Trophoblast cell (in vitro differentiated cells and primary cell): ENCODE measurements around the gene TTC39C.

Experiments
- DNase-seq, 2 donors: peaks; one replicate each; pipeline ENCODE4 v3.0.0-alpha.2; 2016
- H2AFZ ChIP-seq: 2 replicates; pipeline ENCODE4 v1.6.1; 2013; ENCODE audit warnings: low read length, moderate library complexity, mild to moderate bottlenecking; ENCODE audit not compliant: insufficient read depth, poor library complexity
- H2AK5ac ChIP-seq: 2 replicates; pipeline ENCODE4 v1.6.1; 2013; ENCODE audit warnings: mild to moderate bottlenecking, low read length
- H2BK120ac ChIP-seq: 2 replicates; pipeline ENCODE4 v1.6.1; 2013; ENCODE audit warnings: low read length, mild to moderate bottlenecking, moderate library complexity; ENCODE audit not compliant: insufficient read depth, poor library complexity
- H2BK12ac ChIP-seq: 2 replicates; pipeline ENCODE4 v1.6.1; 2013; ENCODE audit warnings: mild to moderate bottlenecking, low read length, moderate library complexity
- H2BK5ac ChIP-seq: 2 replicates; pipeline ENCODE4 v1.6.1; 2013; ENCODE audit warnings: low read length, low read depth, moderate library complexity, mild to moderate bottlenecking; ENCODE audit not compliant: poor library complexity
- H3K14ac ChIP-seq: 2 replicates; pipeline ENCODE4 v1.6.1; 2013; ENCODE audit warnings: mild to moderate bottlenecking, low read length
- H3K18ac ChIP-seq: 2 replicates; pipeline ENCODE4 v1.6.1; 2013; ENCODE audit warnings: mild to moderate bottlenecking, low read length
- H3K23ac ChIP-seq: 2 replicates; pipeline ENCODE4 v1.6.1; 2013; ENCODE audit warnings: low read length
- H3K27ac ChIP-seq: 2 replicates; pipeline ENCODE4 v1.5.1; 2013; ENCODE audit warnings: low read depth, mild to moderate bottlenecking, inconsistent platforms, low read length, moderate library complexity
- H3K27me3 ChIP-seq: 2 replicates; pipeline ENCODE4 v1.6.1; 2013; ENCODE audit warnings: inconsistent platforms, mild to moderate bottlenecking, low read length, moderate library complexity; ENCODE audit not compliant: insufficient read depth
- H3K36me3 ChIP-seq, 2 experiments: 1 replicate in 1 of 2; 2 replicates in 1 of 2; pipeline ENCODE4 v1.6.1; 2013; ENCODE audit warnings: low read length in 2 of 2, mild to moderate bottlenecking in 2 of 2, moderate library complexity in 1 of 2; ENCODE audit not compliant: insufficient read depth in 2 of 2, control insufficient read depth in 1 of 2
- H3K4ac ChIP-seq: 2 replicates; pipeline ENCODE4 v1.6.1; 2013; ENCODE audit warnings: low read depth, mild to moderate bottlenecking, low read length, moderate library complexity
- H3K4me1 ChIP-seq, 2 experiments: 1 replicate in 1 of 2; 2 replicates in 1 of 2; pipeline ENCODE4 v1.6.1; 2013; ENCODE audit warnings: low read length in 2 of 2, mild to moderate bottlenecking in 2 of 2, moderate library complexity in 1 of 2; ENCODE audit not compliant: insufficient read depth in 2 of 2, control insufficient read depth in 1 of 2
- H3K4me2 ChIP-seq: 2 replicates; pipeline ENCODE4 v1.6.1; 2013; ENCODE audit warnings: inconsistent platforms, mild to moderate bottlenecking, low read length, moderate library complexity
- H3K4me3 ChIP-seq: 2 replicates; pipeline ENCODE4 v1.5.1; 2013; ENCODE audit warnings: mild to moderate bottlenecking, low read depth, low read length, inconsistent platforms
- H3K79me1 ChIP-seq: one replicate; pipeline ENCODE4 v1.6.1; 2013; ENCODE audit warnings: low read length
- H3K79me2 ChIP-seq: 2 replicates; pipeline ENCODE4 v1.6.1; 2013; ENCODE audit warnings: low read length, mild to moderate bottlenecking; ENCODE audit not compliant: control insufficient read depth, insufficient read depth, poor library complexity
- H3K9ac ChIP-seq: 2 replicates; pipeline ENCODE4 v1.6.1; 2013; ENCODE audit warnings: mild to moderate bottlenecking, low read length
- H3K9me3 ChIP-seq: 2 replicates; pipeline ENCODE4 v1.6.1; 2013; ENCODE audit warnings: low read depth, mild to moderate bottlenecking, control low read depth, inconsistent platforms, low read length; ENCODE audit not compliant: insufficient read depth
- H4K12ac ChIP-seq: 2 replicates; pipeline ENCODE4 v1.6.1; 2013; ENCODE audit warnings: low read depth, mild to moderate bottlenecking, low read length, moderate library complexity
- H4K8ac ChIP-seq: 2 replicates; pipeline ENCODE4 v1.6.1; 2013; ENCODE audit warnings: low read depth, mild to moderate bottlenecking, low read length, moderate library complexity
- H4K91ac ChIP-seq: one replicate; pipeline ENCODE4 v1.6.1; 2013; ENCODE audit warnings: low read depth, mild to moderate bottlenecking, low read length, moderate library complexity
- WGBS: extraction: QIAGEN DNeasy Blood & Tissue Kit; methylation state at CpG from one replicate; pipeline ENCODE4 v1.1.7; 2013; ENCODE audit warnings: missing lambda C conversion rate; ENCODE audit not compliant: insufficient read length, insufficient coverage; ENCODE audit errors: extremely low coverage; 5-methylcytosine and 5-hydroxymethylcytosine counted together

Gene TTC39C

DNA sequence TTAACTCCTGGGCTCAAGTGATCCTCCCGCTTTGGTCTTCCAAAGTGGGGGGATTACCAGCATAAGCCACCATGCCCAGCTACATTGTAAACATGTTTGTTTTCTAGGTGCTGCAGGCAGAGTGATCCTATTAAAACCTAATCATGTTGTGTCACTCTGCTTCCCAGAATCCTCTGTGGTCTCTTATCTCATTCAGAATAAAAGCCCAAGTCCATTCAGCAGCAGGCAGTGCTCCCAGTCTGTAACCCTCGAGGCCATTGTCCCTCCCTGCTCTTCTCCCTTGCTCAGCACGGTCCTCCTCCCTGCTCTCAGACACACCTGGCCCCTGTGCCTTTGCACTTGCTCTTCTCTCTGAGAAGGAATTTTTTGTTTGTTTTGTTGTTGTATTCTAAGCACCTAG lies 113.2 kb downstream of the TTC39C start:
- Histone ChIP-seq H3K14ac (no peak overlapping the region), H2BK12ac (no peak overlapping the region), H4K8ac (no peak overlapping the region), H3K18ac (no peak overlapping the region), H4K91ac (no peak overlapping the region), H3K23ac (no peak overlapping the region), H2BK5ac (no peak overlapping the region), H3K4ac (no peak overlapping the region), H3K9me3 (no peaks in the 10 kb centered on the region), H3K27ac (no peak overlapping the region), H3K79me1 (no peaks in the 10 kb centered on the region), H2BK120ac (no peak overlapping the region), H3K36me3 (no peaks in the 10 kb centered on the region), H2AFZ (no peak overlapping the region), H3K27me3 (no peaks in the 10 kb centered on the region), H4K12ac (no peak overlapping the region), H3K4me1 (no peaks in the 10 kb centered on the region), H3K79me2 (no peaks in the 10 kb centered on the region), H2AK5ac (no peak overlapping the region), H3K9ac (no peak overlapping the region), H3K4me2 (no peak overlapping the region), H3K4me3 (no peak overlapping the region)
- no CpG with 5 or more reads among the region's 3 CpGs for WGBS
- DNase-seq: no peak

DNA sequence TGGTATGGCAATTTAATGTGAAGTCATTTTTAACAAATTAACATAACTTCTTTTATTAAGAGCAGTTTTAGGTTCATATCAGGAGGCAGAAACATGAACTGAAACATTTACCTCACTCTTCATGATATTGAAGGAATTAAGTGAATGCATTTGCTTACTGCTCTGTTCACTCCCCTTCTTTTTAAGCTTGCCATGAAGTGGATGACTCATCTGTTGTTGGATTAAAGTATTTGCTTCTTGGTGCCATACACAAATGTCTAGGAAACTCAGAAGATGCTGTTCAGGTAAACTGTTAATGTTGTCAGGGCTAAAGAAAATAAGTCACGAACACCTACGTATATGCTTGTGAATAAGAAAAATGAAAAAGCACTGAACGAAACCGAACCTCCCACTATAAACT lies 114.1 kb downstream of the TTC39C start:
- Histone ChIP-seq H3K27me3 (no peaks in the 10 kb centered on the region), H3K4me2 (no peak overlapping the region), H3K36me3 (no peaks in the 10 kb centered on the region), H2BK120ac (no peak overlapping the region), H3K14ac (no peak overlapping the region), H3K79me2 (no peaks in the 10 kb centered on the region), H3K79me1 (no peaks in the 10 kb centered on the region), H2BK12ac (no peak overlapping the region), H3K23ac (no peak overlapping the region), H3K9ac (no peak overlapping the region), H3K4me1 (no peaks in the 10 kb centered on the region), H4K8ac (no peak overlapping the region), H3K4me3 (no peak overlapping the region), H4K12ac (no peak overlapping the region), H2BK5ac (no peak overlapping the region), H3K18ac (no peak overlapping the region), H2AK5ac (no peak overlapping the region), H3K27ac (no peak overlapping the region), H2AFZ (no peak overlapping the region), H3K4ac (no peak overlapping the region), H4K91ac (no peak overlapping the region), H3K9me3 (no peaks in the 10 kb centered on the region)
- no CpG with 5 or more reads among the region's 4 CpGs for WGBS
- DNase-seq: no peak

DNA sequence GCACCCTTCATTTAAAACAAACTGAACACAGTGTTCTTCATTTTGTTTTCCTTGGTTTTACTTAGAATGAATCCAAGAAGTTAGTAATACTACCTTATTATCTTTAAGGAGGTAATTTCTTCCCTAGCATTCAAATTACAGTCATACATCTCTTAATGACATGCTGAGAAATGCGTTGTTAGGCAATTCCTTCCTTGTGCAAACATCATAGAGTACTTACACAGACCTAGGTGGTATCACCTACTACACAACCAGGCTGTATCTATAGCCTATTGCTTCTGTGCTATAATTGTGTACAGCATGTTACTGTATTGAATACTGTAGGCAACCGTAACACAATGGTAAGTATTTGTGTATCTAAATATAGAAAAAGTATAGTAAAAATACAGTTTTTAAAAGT lies 115.9 kb downstream of the TTC39C start:
- H4K12ac ChIP-seq: no peak overlapping the region
- no CpG with 5 or more reads among the region's 2 CpGs for whole genome bisulfite sequencing
- no peak overlapping the region for H2AFZ ChIP-seq
- H3K9ac ChIP-seq: no peak overlapping the region
- DNase-seq: no peak
- H2BK12ac ChIP-seq: no peak overlapping the region
- no peaks in the 10 kb centered on the region for H3K4me1 ChIP-seq
- no peak overlapping the region for H2BK120ac ChIP-seq
- H3K27ac ChIP-seq: no peak overlapping the region
- H3K23ac ChIP-seq: no peak overlapping the region
- no peaks in the 10 kb centered on the region for H3K27me3 ChIP-seq
- H3K4ac ChIP-seq: no peak overlapping the region
- no peak overlapping the region for H4K8ac ChIP-seq
- no peak overlapping the region for H3K4me3 ChIP-seq
- H3K9me3 ChIP-seq: no peaks in the 10 kb centered on the region
- no peak overlapping the region for H3K18ac ChIP-seq
- H3K79me1 ChIP-seq: no peaks in the 10 kb centered on the region
- no peak overlapping the region for H2AK5ac ChIP-seq
- H3K4me2 ChIP-seq: no peak overlapping the region
- H3K79me2 ChIP-seq: no peaks in the 10 kb centered on the region
- no peak overlapping the region for H2BK5ac ChIP-seq
- no peak overlapping the region for H4K91ac ChIP-seq
- H3K36me3 ChIP-seq: no peaks in the 10 kb centered on the region
- no peak overlapping the region for H3K14ac ChIP-seq

DNA sequence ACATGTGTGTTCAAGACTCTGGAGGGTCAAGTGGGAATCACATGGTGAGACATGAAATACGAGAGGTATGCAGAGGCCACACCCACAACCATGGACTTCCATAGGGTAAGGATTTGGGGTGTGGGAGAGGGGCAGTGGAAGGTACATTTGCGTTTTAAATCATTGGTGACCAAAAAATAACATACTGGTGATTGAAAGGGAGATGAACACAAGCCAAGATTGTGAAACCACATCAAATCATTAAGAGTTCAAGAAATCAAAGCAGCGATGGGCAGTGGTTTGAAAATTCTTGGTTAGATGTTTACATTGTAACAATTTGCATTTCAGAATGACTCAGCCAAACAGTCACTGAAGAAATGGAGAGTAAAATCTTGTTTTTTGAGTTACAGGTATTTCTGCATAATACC lies 122.4 kb downstream of the TTC39C start:
- no peak overlapping the region for H3K9ac ChIP-seq
- no peak overlapping the region for H2BK12ac ChIP-seq
- no peak overlapping the region for H2BK5ac ChIP-seq
- peak in 1 of 2 donors; percentile 31 for DNase-seq
- H4K12ac ChIP-seq: no peak overlapping the region
- no peak overlapping the region for H2BK120ac ChIP-seq
- no peak overlapping the region for H4K8ac ChIP-seq
- H3K79me2 ChIP-seq: no peaks in the 10 kb centered on the region
- H3K27me3 ChIP-seq: no peaks in the 10 kb centered on the region
- no peaks in the 10 kb centered on the region for H3K36me3 ChIP-seq
- no peak overlapping the region for H4K91ac ChIP-seq
- H3K14ac ChIP-seq: no peak overlapping the region
- H3K4ac ChIP-seq: no peak overlapping the region
- WGBS: no CpG with 5 or more reads among the region's 3 CpGs
- H3K27ac ChIP-seq: no peak overlapping the region
- H3K18ac ChIP-seq: no peak overlapping the region
- H3K4me3 ChIP-seq: no peak overlapping the region
- H3K4me1 ChIP-seq: peaks cover 0 to 2% of the 10 kb centered on the region in 2 experiments
- no peak overlapping the region for H3K23ac ChIP-seq
- H3K79me1 ChIP-seq: peaks cover 3% of the 10 kb centered on the region
- no peak overlapping the region for H2AFZ ChIP-seq
- no peak overlapping the region for H3K4me2 ChIP-seq
- no peak overlapping the region for H2AK5ac ChIP-seq
- H3K9me3 ChIP-seq: no peaks in the 10 kb centered on the region
